GM21825 (cell line): ENCODE data around the gene MTF2.

Source experiments
- ATAC-seq: cut with Tn5 transposase; IDR thresholded peaks from one replicate; pipeline ENCODE4 v1.9.1; 2021; ENCODE audit warnings: mild to moderate bottlenecking, moderate library complexity; ENCODE audit not compliant: unreplicated experiment

Gene MTF2

DNA sequence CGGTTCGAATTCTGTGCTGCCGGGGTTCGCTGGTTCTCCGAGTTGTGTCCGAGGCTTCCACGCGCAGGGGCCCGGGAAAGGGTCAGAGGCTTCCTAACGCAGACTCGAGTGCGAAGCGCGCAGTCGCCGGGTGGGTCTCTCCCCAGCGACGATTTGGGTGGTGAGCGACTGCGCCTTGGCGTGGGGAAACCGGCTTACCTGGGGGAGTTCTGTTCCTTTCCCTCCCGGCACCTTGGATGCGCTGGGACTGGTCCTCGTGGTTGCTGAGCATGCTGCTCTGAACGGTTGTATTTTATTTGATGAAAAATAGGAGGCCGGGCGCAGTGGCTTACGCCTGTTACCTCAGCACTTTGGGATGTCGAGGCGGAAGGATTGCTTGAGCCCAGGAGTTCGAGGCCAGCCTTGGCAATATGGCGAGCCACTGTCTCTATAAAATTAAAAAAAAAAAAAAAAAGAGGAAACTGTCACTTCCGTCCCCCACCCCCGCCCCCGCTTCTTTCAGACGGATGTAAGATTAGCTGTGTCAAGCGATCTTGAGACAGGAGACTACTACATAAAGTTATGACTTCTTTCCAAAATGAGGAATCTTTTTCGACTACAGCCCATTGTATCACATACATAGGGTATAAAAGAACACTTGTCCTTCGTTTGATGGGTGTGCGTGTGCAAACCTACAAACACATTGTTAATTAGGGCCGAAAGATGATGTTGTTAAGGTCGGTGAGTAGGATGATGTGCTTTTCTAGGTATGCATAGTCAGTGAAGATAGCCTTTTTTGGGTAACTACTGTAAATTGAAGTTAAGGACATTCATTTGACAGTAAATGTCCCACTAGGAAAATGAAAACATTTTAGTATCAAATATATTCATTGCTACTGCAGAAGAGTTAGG, 101.9 kb downstream of the MTF2 start, which contains the start of gene CCDC18:
Gene CCDC18, plus strand, starts transcription at position 2 of the 891 bp plus-strand sequence. CDS start 2,638 bp downstream, outside the sequence.
- ATAC-seq: no peak

DNA sequence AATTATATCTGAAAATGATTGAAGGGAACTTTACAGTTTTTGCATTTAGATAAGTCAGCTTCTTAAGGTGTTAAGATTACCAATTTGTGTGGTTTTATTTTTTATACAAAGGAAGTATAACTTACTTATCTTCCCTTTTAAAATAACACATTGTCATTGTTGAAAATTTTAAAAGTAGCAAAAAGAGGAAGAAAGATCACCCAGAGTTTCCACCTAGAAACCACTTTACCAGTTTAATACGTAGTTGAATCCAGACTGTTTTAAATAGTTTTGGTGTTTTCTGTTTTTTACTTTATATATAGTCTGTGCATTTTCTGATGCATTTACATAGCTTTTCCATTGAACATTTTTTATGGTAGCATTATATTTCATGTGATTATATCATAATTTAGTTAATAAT, 107.6 kb downstream of the MTF2 start:
- no peak for ATAC-seq
